D721Med (cell line): ENCODE results near the gene IFNLR1.

Experiments
- DNase-seq: peaks from one replicate; pipeline ENCODE4 v3.0.0; 2011; ENCODE audit warnings: low spot score; ENCODE audit not compliant: insufficient read length
- FAIRE-seq: peaks from 2 replicates; lab custom pipeline; 2011; peaks lifted over from hg19 to GRCh38; lab: Jason Lieb, UNC
- TF ChIP-seq, protein P1 (sequence below): IDR thresholded peaks from 2 replicates; pipeline ENCODE4 v1.5.1; 2012; ENCODE audit warnings: mild to moderate bottlenecking, control low read depth; ENCODE audit not compliant: insufficient read depth; ENCODE audit errors: missing control alignments

IFNLR1 gene

DNA sequence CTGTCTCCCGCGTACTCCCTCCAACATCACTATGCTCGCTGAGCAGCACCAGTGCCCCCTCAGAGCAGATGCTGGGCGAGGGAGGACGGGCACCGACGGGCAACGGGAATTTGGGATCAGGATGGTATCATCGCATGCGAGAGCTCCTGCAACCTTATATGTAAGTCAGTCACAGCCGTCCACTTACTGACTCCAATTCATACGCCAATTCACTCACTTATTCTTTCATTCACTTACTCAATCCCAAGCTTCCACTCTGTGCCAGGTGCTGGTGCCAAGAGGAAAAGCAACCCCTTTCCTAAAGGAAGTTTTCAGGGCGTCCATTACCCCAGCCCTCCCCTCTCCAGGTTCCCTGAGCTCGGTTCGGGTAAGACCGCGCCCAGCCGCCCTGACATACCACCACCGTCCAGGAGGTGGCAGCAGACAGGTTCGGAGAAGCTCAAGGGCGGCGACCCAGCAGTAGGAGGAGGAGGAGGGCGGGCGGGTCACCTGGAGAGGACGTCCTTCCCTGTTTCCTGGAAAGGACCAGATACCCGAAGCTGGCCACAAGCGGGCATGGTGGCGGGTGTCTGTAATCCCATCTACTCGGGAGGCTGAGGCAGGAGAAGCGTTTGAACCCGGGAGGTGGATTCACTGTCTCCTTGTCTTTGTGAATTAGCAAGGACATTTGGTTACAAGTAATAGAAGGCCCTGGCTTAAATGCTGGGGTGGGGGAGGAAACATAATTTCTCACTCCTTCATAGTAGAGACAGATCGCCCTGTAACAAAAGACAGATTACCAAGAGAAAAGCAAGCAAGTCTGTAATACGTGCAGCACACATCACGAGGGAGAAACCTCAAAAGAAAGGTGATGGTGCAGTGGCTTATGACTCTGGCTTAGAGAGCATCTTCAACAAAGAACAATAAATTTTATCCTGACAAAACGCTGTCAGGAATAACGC is 36.6 kb downstream of the IFNLR1 start:
- DNase-seq (peak; percentile 55), FAIRE-seq (no peak)
- TF ChIP-seq, protein P1, sequence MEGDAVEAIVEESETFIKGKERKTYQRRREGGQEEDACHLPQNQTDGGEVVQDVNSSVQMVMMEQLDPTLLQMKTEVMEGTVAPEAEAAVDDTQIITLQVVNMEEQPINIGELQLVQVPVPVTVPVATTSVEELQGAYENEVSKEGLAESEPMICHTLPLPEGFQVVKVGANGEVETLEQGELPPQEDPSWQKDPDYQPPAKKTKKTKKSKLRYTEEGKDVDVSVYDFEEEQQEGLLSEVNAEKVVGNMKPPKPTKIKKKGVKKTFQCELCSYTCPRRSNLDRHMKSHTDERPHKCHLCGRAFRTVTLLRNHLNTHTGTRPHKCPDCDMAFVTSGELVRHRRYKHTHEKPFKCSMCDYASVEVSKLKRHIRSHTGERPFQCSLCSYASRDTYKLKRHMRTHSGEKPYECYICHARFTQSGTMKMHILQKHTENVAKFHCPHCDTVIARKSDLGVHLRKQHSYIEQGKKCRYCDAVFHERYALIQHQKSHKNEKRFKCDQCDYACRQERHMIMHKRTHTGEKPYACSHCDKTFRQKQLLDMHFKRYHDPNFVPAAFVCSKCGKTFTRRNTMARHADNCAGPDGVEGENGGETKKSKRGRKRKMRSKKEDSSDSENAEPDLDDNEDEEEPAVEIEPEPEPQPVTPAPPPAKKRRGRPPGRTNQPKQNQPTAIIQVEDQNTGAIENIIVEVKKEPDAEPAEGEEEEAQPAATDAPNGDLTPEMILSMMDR: peak; percentile 83

DNA sequence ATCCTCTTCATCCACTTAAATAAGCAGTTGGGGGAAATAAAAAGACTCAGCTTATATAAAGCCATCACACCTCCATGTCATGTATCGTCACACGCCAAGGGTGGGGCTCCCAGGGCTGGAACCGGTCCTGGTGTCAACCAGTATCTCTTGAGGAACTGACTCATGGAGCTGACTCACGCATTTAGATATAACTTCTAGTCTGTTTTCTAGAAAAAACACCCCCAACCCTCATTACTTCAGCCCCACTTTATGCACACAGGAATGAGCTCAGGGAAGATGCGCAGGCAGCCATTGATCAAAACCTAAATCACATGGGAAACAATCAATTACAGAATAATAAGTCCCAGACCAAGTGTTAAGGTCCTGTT is 37.2 kb downstream of the IFNLR1 start:
- TF ChIP-seq, protein P1: no peak
- DNase-seq (no peak), FAIRE-seq (no peak)

DNA sequence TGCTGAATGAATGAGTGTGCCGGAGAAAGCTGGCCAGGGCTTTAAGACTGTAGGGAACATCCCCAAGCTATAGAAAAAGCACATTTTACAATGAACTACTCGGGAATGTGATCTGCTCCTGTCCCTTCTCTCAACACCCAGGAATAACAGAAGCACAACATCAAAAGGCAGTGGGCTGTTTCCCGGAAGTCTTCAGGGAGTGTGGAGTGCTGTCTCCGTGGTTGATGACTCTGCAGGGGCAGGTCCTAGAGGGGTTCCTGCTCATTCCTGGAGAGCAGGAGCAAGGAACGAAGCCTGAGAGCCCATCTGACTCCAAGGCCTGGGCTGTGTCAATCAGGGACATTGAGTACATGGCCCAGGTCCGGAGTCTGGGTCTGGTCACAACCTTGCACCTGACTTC is 39.3 kb downstream of the IFNLR1 start:
- TF ChIP-seq, protein P1: no peak
- FAIRE-seq (no peak), DNase-seq (no peak)

DNA sequence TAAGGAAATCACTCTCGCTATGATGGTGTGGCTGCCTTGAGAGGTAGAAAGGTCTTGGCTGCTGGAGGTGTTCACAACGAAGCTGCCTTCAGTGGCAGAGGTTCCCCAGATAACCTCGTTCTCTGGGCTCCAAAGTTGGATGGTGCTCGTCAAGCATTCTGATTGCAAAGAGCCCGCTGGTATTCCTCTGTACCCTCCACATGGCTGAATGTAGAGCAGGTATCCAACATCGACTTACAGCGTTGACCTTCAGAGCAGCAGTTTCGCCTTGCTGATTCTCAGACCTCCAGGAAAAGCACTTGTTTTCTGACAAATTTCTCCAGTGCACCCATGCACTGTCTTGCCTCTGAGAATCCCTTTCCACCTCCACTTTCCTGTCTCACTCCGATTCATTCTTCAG is 39.9 kb downstream of the IFNLR1 start:
- TF ChIP-seq, protein P1: no peak
- no peak for FAIRE-seq

DNA sequence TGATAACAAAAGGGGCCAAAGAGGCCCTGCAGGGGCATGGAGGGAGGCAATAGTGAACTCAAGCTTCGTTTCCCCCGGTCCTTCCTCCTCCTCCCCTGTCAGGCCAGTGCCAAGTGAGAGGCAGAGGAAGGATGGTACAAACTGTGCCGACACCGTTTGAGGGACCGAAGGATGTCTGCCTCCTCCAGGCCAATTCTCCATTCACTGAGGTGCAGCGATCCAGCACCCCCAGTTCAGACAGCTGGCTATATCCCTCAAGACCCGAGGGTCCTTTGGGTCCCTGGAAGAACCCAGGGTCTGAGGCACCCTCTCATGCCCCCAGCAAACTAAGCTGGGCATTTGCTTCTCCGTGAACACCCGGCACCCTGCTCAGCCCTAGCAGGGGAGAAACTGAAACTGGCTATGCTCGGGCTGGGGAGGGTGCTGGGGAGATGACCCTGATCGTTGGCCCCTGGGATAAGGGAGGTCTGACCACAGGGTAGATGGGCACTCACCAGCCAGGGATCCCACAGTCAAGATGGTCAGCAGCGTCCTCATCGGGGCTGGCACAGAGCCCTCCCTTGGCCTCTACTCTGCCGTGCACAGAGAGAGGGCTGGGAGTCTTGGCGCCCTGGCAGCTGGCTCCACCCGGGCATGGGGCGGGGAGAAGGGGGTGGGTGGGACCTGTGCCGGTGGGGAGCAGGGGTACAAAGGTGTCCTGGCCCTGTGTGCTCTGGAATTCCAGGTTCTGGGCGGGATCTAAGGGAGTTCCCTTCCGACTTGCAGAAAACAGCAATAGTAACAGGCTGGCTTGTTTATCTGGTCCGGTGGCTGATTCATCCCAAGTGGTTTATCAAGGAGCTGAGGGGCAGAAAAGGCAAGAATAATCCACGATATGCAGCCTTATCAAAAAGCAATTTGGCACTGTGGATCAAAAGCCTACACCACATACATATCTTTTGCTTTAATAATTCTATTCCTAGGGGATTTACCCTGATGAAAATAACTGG is 44.2 kb downstream of the IFNLR1 start, which contains the start of gene IL22RA1:
TSS of gene IL22RA1 (minus strand) at position 595 of the 989 bp plus-strand sequence. CDS start at position 537, 58 bp downstream.
- TF ChIP-seq, protein P1: no peak
- DNase-seq (no peak), FAIRE-seq (no peak)

More for the DNA sequence above, 39.9 kb downstream of the IFNLR1 start:
- no peak for DNase-seq

DNA sequence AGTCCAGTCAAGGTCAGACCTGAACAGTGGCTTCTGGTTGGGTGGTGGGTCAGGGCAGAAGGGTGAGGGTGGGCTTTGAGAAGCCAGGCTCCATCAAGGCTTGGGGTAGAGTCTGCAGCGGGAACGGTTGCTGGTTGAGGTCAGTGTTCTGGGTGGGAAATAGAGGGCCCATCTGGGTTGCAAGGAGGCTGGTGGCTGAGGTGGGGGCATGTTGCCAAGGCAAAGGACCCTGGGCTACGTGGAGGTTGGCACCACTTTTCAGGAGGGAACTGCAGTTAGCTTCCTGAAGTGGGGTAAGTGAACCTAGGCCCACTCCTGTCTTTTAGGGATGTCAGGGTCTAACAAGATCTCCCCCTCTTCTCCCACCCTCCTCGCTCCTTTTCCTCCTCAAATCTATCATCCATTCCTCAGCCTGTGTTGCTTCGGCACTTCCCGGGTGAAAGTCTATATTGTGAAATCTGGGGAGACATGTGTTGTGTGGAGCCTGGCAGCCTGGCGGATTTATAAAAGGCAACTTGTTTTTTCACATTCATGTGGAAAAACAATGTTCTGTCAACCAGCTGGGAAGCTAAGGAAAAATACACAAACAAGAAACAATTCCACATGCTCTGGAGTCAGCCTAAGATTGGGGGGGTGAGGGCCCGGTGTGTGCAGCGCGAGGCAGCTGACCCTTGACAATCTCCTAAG is 45.6 kb downstream of the IFNLR1 start:
- FAIRE-seq (no peak), DNase-seq (no peak)
- TF ChIP-seq, protein P1: no peak
